H1 (cell line): ENCODE measurements around the gene TMEM82. TPM values are rescaled to one million over a fixed set of nuclear protein-coding genes. Genes with fewer than 3 reads are reported as not detected.

Experiments used
- CTCF ChIA-PET: fragments of 300-600 bp; sonication (Branson Sonifier 250); formaldehyde crosslinking; loops from one replicate; lab custom pipeline; 2021; ENCODE audit not compliant: partially characterized antibody; lab: Charles Lee
- POLR2A ChIA-PET: fragments of 300-600 bp; sonication (Branson Sonifier 250); formaldehyde crosslinking; loops from one replicate; lab custom pipeline; 2021; ENCODE audit warnings: inconsistent platforms; ENCODE audit not compliant: partially characterized antibody; lab: Charles Lee
- DNase-seq, 2 experiments: peaks; one replicate each; pipeline versions ENCODE4 v3.0.0 to v3.0.0-alpha.2; 2010 to 2022; ENCODE audit warnings: low spot score in 2 of 2, low read depth in 1 of 2, mixed read lengths in 1 of 2
- FAIRE-seq: peaks from 2 replicates; lab custom pipeline; 2011; peaks lifted over from hg19 to GRCh38; lab: Jason Lieb, UNC
- H2AFZ ChIP-seq: 2 replicates; pipeline ENCODE4 v1.8.1; 2012; ENCODE audit warnings: low read length, inconsistent platforms
- H2AK5ac ChIP-seq: 2 replicates; pipeline ENCODE4 v1.6.1; 2013; ENCODE audit warnings: low read depth, low read length
- H2BK120ac ChIP-seq: replicated peaks from 2 replicates; pipeline ENCODE3; 2013; ENCODE audit warnings: low read depth, low read length, inconsistent platforms
- H2BK12ac ChIP-seq: 2 replicates; pipeline ENCODE4 v1.6.1; 2013; ENCODE audit warnings: low read depth, low read length
- H2BK15ac ChIP-seq: 2 replicates; pipeline ENCODE4 v1.6.1; 2013; ENCODE audit warnings: low read length
- H2BK20ac ChIP-seq: 2 replicates; pipeline ENCODE4 v1.6.1; 2013; ENCODE audit warnings: low read length
- H2BK5ac ChIP-seq: 2 replicates; pipeline ENCODE4 v1.6.1; 2013; ENCODE audit warnings: low read depth, low read length
- H3K14ac ChIP-seq: 2 replicates; pipeline ENCODE4 v1.6.1; 2013; ENCODE audit warnings: inconsistent platforms; ENCODE audit not compliant: insufficient read length
- H3K18ac ChIP-seq: 2 replicates; pipeline ENCODE4 v1.6.1; 2013; ENCODE audit warnings: low read length; ENCODE audit errors: extremely low read depth
- H3K23ac ChIP-seq: 2 replicates; pipeline ENCODE4 v1.6.1; 2013; ENCODE audit warnings: inconsistent platforms; ENCODE audit not compliant: insufficient read length
- H3K23me2 ChIP-seq: 2 replicates; pipeline ENCODE4 v1.6.1; 2013; ENCODE audit warnings: low read depth, low read length
- H3K27ac ChIP-seq: 2 replicates; pipeline ENCODE4 v1.6.1; 2011; ENCODE audit warnings: low read depth, low read length, inconsistent platforms
- H3K27me3 ChIP-seq, 4 experiments: replicated peaks in 1 of 4; 1 replicate in 1 of 4; 2 replicates in 3 of 4; pipeline versions ENCODE4 v1.6.1 to v1.8.1; 2011 to 2013; ENCODE audit warnings: low read length in 3 of 4, mild to moderate bottlenecking in 3 of 4, inconsistent platforms in 2 of 4, mixed read lengths in 2 of 4, moderate library complexity in 1 of 4; ENCODE audit not compliant: control insufficient read depth in 3 of 4, insufficient read depth in 3 of 4; ENCODE audit errors: extremely low read depth in 1 of 4
- H3K36me3 ChIP-seq, 4 experiments: 2 replicates each; pipeline versions ENCODE4 v1.6.1 to v1.8.1; 2011 to 2013; ENCODE audit warnings: mild to moderate bottlenecking in 4 of 4, low read length in 3 of 4, moderate library complexity in 2 of 4, control low read depth in 1 of 4, inconsistent platforms in 1 of 4; ENCODE audit not compliant: insufficient read depth in 4 of 4, control insufficient read depth in 2 of 4
- H3K4ac ChIP-seq: replicated peaks from 2 replicates; pipeline ENCODE3; 2013; ENCODE audit warnings: low read length, low read depth, mixed read lengths, inconsistent platforms; ENCODE audit not compliant: insufficient read length
- H3K4me1 ChIP-seq, 4 experiments: replicated peaks in 1 of 4; 1 replicate in 1 of 4; 2 replicates in 3 of 4; pipeline versions ENCODE4 v1.6.1 to v1.8.1; 2011 to 2013; ENCODE audit warnings: low read length in 3 of 4, inconsistent platforms in 2 of 4, mixed read lengths in 1 of 4; ENCODE audit not compliant: insufficient read depth in 4 of 4, control insufficient read depth in 3 of 4
- H3K4me2 ChIP-seq, 2 experiments: 2 replicates each; pipeline versions ENCODE4 v1.6.1 to v1.8.1; 2011 to 2013; ENCODE audit warnings: low read depth in 2 of 2, low read length in 2 of 2, control low read depth in 1 of 2, inconsistent platforms in 1 of 2, mild to moderate bottlenecking in 1 of 2; ENCODE audit not compliant: insufficient read depth in 1 of 2
- H3K4me3 ChIP-seq, 4 experiments: fragments of 200-600, 300-600 bp in 1 of 4; sonication (generic), shearing (Covaris generic), sonication (Bioruptor Twin) in 1 of 4; 2 replicates each; pipeline versions ENCODE4 v1.5.1 to v1.8.1; 2011 to 2016; ENCODE audit warnings: low read length in 4 of 4, low read depth in 3 of 4, control low read depth in 2 of 4, inconsistent platforms in 2 of 4, mild to moderate bottlenecking in 2 of 4, mixed read lengths in 1 of 4, moderate library complexity in 1 of 4; ENCODE audit not compliant: insufficient read depth in 2 of 4; ENCODE audit errors: extremely low read depth in 1 of 4
- H3K56ac ChIP-seq: replicated peaks from 2 replicates; pipeline ENCODE3; 2013; ENCODE audit warnings: low read depth, mild to moderate bottlenecking, mixed read lengths, low read length, inconsistent platforms; ENCODE audit not compliant: insufficient read length
- H3K79me1 ChIP-seq: 2 replicates; pipeline ENCODE4 v1.6.1; 2013; ENCODE audit warnings: low read depth, low read length, control low read depth
- H3K79me2 ChIP-seq, 2 experiments: 2 replicates each; pipeline versions ENCODE4 v1.6.1 to v1.8.1; 2012 to 2013; ENCODE audit warnings: low read length in 2 of 2, mild to moderate bottlenecking in 2 of 2, inconsistent platforms in 1 of 2; ENCODE audit not compliant: insufficient read depth in 2 of 2, control insufficient read depth in 1 of 2
- H3K9ac ChIP-seq, 4 experiments: replicated peaks in 1 of 4; 1 replicate in 1 of 4; 2 replicates in 3 of 4; pipeline versions ENCODE4 v1.6.1 to v1.8.1; 2011 to 2013; ENCODE audit warnings: low read depth in 3 of 4, low read length in 3 of 4, control low read depth in 2 of 4, mild to moderate bottlenecking in 2 of 4, moderate library complexity in 2 of 4, inconsistent platforms in 1 of 4; ENCODE audit errors: extremely low read depth in 1 of 4
- H3K9me3 ChIP-seq, 2 experiments: 2 replicates each; pipeline versions ENCODE4 v1.6.1 to v1.8.1; 2012 to 2013; ENCODE audit warnings: mild to moderate bottlenecking in 2 of 2, moderate library complexity in 2 of 2, control low read depth in 1 of 2, inconsistent platforms in 1 of 2, low read depth in 1 of 2, low read length in 1 of 2, mixed read lengths in 1 of 2; ENCODE audit not compliant: insufficient read depth in 2 of 2
- H4K20me1 ChIP-seq, 2 experiments: replicated peaks in 1 of 2; 2 replicates each; pipeline versions ENCODE3 to v1.8.1; 2011 to 2013; ENCODE audit warnings: inconsistent platforms in 2 of 2, low read length in 2 of 2, mild to moderate bottlenecking in 1 of 2; ENCODE audit not compliant: insufficient read depth in 2 of 2, control insufficient read depth in 1 of 2
- H4K5ac ChIP-seq: 2 replicates; pipeline ENCODE4 v1.6.1; 2013; ENCODE audit warnings: low read length, low read depth, mixed read lengths, inconsistent platforms; ENCODE audit not compliant: insufficient read length
- H4K8ac ChIP-seq: 2 replicates; pipeline ENCODE4 v1.8.0; 2013; ENCODE audit warnings: mild to moderate bottlenecking, moderate library complexity, low read length, inconsistent platforms; ENCODE audit not compliant: insufficient read depth; ENCODE audit errors: extremely low read depth
- H4K91ac ChIP-seq: replicated peaks from 2 replicates; pipeline ENCODE3; 2013; ENCODE audit warnings: low read length, mixed read lengths, inconsistent platforms; ENCODE audit not compliant: insufficient read length
- BACH1 ChIP-seq: IDR thresholded peaks from 2 replicates; pipeline ENCODE4 v1.6.1; 2012; ENCODE audit warnings: low read length, improper control_type of control experiment
- CEBPB ChIP-seq: IDR thresholded peaks from 2 replicates; pipeline ENCODE4 v1.6.1; 2012; ENCODE audit warnings: low read depth, low read length
- CREB1 ChIP-seq: IDR thresholded peaks from 2 replicates; pipeline ENCODE4 v1.6.1; 2012; ENCODE audit warnings: inconsistent platforms
- EP300 ChIP-seq, 2 experiments: IDR thresholded peaks; 1 replicate in 1 of 2; 2 replicates in 1 of 2; pipeline ENCODE4 v1.6.1; 2011 to 2012; ENCODE audit warnings: low read depth in 2 of 2, low read length in 2 of 2, mild to moderate bottlenecking in 2 of 2, borderline replicate concordance in 1 of 2, inconsistent platforms in 1 of 2, moderate library complexity in 1 of 2
- PHF8 ChIP-seq: fragments of 200-600 bp; sonication (generic); conservative IDR thresholded peaks from 2 replicates; pipeline ENCODE4 v1.7.1; 2012; ENCODE audit warnings: low read depth, mild to moderate bottlenecking, inconsistent platforms, low read length, moderate library complexity
- YY1 ChIP-seq: IDR thresholded peaks from 2 replicates; pipeline ENCODE4 v1.6.1; 2011; ENCODE audit warnings: low read depth, mild to moderate bottlenecking, low read length
- WGBS, 2 experiments: shearing (Covaris generic) in 1 of 2; methylation state at CpG; one replicate each; pipeline versions ENCODE4 v1.1.6 to v1.1.7; 2013 to 2015; ENCODE audit warnings: low lambda C conversion rate in 2 of 2, mixed read lengths in 2 of 2, inconsistent platforms in 1 of 2, low coverage in 1 of 2, missing lambda C conversion rate in 1 of 2; ENCODE audit not compliant: insufficient replicate concordance in 2 of 2, insufficient coverage in 1 of 2, insufficient read length in 1 of 2; ENCODE audit errors: extremely low coverage in 1 of 2, missing lambda C conversion rate in 1 of 2; 5-methylcytosine and 5-hydroxymethylcytosine counted together
- polyA plus RNA-seq, 7 experiments: library from polyadenylated mRNA; depleted of rRNA in 3 of 7; stranded (reverse) in 5 of 7; unstranded in 2 of 7; fragments of >200 nt in 5 of 7; fragments of 200-250 nt in 2 of 7; gene quantifications; 1 replicate in 5 of 7; 2 replicates in 1 of 7; 4 replicates in 1 of 7; pipeline versions ENCODE4 v1.2.1 to v1.2.3, GENCODE V29; 2011 to 2013; ENCODE audit warnings: missing spikeins in 2 of 7, mixed read lengths in 2 of 7
- total RNA-seq: library from RNA; stranded (reverse); fragmentation: NEBNext Ultra II Directional; extraction: Animal tissue kit (Norgen Biotek cat#: 25700); gene quantifications from 2 replicates; pipeline ENCODE4 v1.2.1, GENCODE V29; 2021

The TMEM82 gene
- total and polyA plus RNA-seq, 2 of the 8 experiments (the other 6 are each of a cell fraction or from before 2014, with no cell fraction given), result 0.32 to 2.1 TPM

GRCh38 chr1:15733218-15733725 lies 9.0 kb upstream of the TMEM82 start:
- H4K5ac ChIP-seq, result no peak overlapping the region
- H3K9me3 ChIP-seq, result no peaks in the 10 kb centered on the region
- no peak overlapping the region for H3K27ac ChIP-seq
- H4K20me1 ChIP-seq, result peaks cover 4 to 7% of the 10 kb centered on the region in 2 experiments
- no peak overlapping the region for H3K18ac ChIP-seq
- no peak overlapping the region for H3K4me3 ChIP-seq
- H3K23ac ChIP-seq, result no peak overlapping the region
- H4K91ac ChIP-seq, result no peak overlapping the region
- FAIRE-seq, result no peak
- H2BK12ac ChIP-seq, result no peak overlapping the region
- no peak overlapping the region for H2AK5ac ChIP-seq
- no peak overlapping the region for H3K14ac ChIP-seq
- ChIA-PET CTCF (interaction anchor here (0.6 to 5.4 kb wide), 7 partner anchors 7 to 137 kb away, joined by 3 to 35 read pairs (median 3); partner anchors contain the start of gene TMEM82), POLR2A (no interaction called here)
- H2BK5ac ChIP-seq, result 0 out of 2 replicates have a peak overlapping the region, but pooled peaks have one; percentile 9
- no peak overlapping the region for H2BK20ac ChIP-seq
- H4K8ac ChIP-seq, result no peak overlapping the region
- no peak for DNase-seq
- H2BK15ac ChIP-seq, result no peak overlapping the region
- peaks cover 0 to 11% (median 4%) of the 10 kb centered on the region in 4 experiments; a peak in 4 of 7 replicates for H3K4me1 ChIP-seq
- 91% methylated on average over 11 of the region's 11 CpGs; no CpG with 5 or more reads in 1 of the 2 experiments for WGBS, 2 experiments
- H3K9ac ChIP-seq, result no peak overlapping the region
- no peaks in the 10 kb centered on the region for H3K23me2 ChIP-seq
- no peaks in the 10 kb centered on the region for H3K79me1 ChIP-seq
- TF ChIP-seq CREB1 (no peak), BACH1 (no peak), YY1 (no peak), PHF8 (no peak), EP300 (IDR thresholded peaks at IDR 0.05; ENCODE audit: borderline replicate concordance in 1 of 2, low read depth in 2 of 2, low read length in 2 of 2) (no peak), CEBPB (no peak)
- H2AFZ ChIP-seq, result no peak overlapping the region
- H3K27me3 ChIP-seq, result no peaks in the 10 kb centered on the region
- H2BK120ac ChIP-seq, result no peak overlapping the region
- H3K56ac ChIP-seq, result no peak overlapping the region
- H3K79me2 ChIP-seq, result no peaks in the 10 kb centered on the region
- no peak overlapping the region for H3K4me2 ChIP-seq
- no peak overlapping the region for H3K4ac ChIP-seq
- peaks cover 2 to 20% (median 3%) of the 10 kb centered on the region in 4 experiments; a peak in 6 of 8 replicates for H3K36me3 ChIP-seq
